Measurements from ENCODE around the gene PLPP7. TPM values are rescaled to one million over a fixed set of nuclear protein-coding genes. Genes with fewer than 3 reads are reported as not detected.

The PLPP7 gene
- total and polyA plus RNA-seq, 11 donors = 56.1 to 293 (median 109) TPM

- ATAC-seq = peak; percentile 60 to 67 (median 64)
- no peaks in the 10 kb centered on the region for H3K27me3 ChIP-seq
- peaks cover 0 to 7% (median 0%) of the 10 kb centered on the region in 9 donors for H3K36me3 ChIP-seq
- H3K27ac ChIP-seq = peak overlapping the region in 11 of 12 donors; percentile 3 to 86 (median 33)
- H3K4me3 ChIP-seq = peak overlapping the region in 2 of 12 donors; percentile 8 to 21
- TF ChIP-seq, protein P1, sequence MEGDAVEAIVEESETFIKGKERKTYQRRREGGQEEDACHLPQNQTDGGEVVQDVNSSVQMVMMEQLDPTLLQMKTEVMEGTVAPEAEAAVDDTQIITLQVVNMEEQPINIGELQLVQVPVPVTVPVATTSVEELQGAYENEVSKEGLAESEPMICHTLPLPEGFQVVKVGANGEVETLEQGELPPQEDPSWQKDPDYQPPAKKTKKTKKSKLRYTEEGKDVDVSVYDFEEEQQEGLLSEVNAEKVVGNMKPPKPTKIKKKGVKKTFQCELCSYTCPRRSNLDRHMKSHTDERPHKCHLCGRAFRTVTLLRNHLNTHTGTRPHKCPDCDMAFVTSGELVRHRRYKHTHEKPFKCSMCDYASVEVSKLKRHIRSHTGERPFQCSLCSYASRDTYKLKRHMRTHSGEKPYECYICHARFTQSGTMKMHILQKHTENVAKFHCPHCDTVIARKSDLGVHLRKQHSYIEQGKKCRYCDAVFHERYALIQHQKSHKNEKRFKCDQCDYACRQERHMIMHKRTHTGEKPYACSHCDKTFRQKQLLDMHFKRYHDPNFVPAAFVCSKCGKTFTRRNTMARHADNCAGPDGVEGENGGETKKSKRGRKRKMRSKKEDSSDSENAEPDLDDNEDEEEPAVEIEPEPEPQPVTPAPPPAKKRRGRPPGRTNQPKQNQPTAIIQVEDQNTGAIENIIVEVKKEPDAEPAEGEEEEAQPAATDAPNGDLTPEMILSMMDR (IDR thresholded peaks at IDR 0.05) = peak in 1 of 12 donors; percentile 13
- TF ChIP-seq POLR2A (IDR thresholded peaks at IDR 0.05) = no peak
- WGBS, 4 donors = 8 to 11% (median 9%) methylated on average over 18 to 20 of the region's 20 CpGs
- peaks cover 0 to 31% (median 12%) of the 10 kb centered on the region in 12 donors for H3K4me1 ChIP-seq
- DNase-seq = peak in 1 of 5 donors; percentile 68
- intact Hi-C loops (cut with DNase I) = loop anchor here in 1 of 10 donors (5.0 kb wide), 1 partner anchor 34 kb away; the partner anchor contains the start of gene FAM78A
- H3K9me3 ChIP-seq = no peaks in the 10 kb centered on the region
Measured at GRCh38 chr9:131310833-131311554, 21.5 kb downstream of the PLPP7 start.

GRCh38 chr9:131312246-131312645 lies 22.7 kb downstream of the PLPP7 start:
- intact Hi-C loops (cut with DNase I) = loop anchor here in 1 of 10 donors (5.0 kb wide), 1 partner anchor 35 kb away; the partner anchor contains the start of gene FAM78A
- Histone ChIP-seq H3K4me1 (peaks cover 0 to 29% (median 12%) of the 10 kb centered on the region in 12 donors), H3K27me3 (no peaks in the 10 kb centered on the region), H3K36me3 (no peaks in the 10 kb centered on the region), H3K4me3 (no peak overlapping the region), H3K9me3 (no peaks in the 10 kb centered on the region), H3K27ac (peak overlapping the region in 1 of 12 donors; percentile 86)
- 70 to 81% (median 76%) methylated on average over 9 of the region's 9 CpGs for WGBS, 4 donors
- DNase-seq (no peak), ATAC-seq (no peak)
- TF ChIP-seq, protein P1 (IDR thresholded peaks at IDR 0.05) = no peak
- no peak for TF ChIP-seq POLR2A (IDR thresholded peaks at IDR 0.05)

GRCh38 chr9:131312822-131313770 lies 23.6 kb downstream of the PLPP7 start:
- WGBS, 4 donors = 76 to 80% (median 78%) methylated on average over 28 of the region's 28 CpGs
- H3K9me3 ChIP-seq = no peaks in the 10 kb centered on the region
- H3K36me3 ChIP-seq = no peaks in the 10 kb centered on the region
- no peaks in the 10 kb centered on the region for H3K27me3 ChIP-seq
- intact Hi-C loops (cut with DNase I) = loop anchor here in 1 of 10 donors (5.0 kb wide), 1 partner anchor 36 kb away; the partner anchor contains the start of gene FAM78A
- TF ChIP-seq POLR2A (IDR thresholded peaks at IDR 0.05) = no peak
- TF ChIP-seq, protein P1 (IDR thresholded peaks at IDR 0.05) = no peak
- no peak overlapping the region for H3K27ac ChIP-seq
- DNase-seq (no peak), ATAC-seq (peak in 3 of 4 donors; percentile 6 to 27 (median 19))
- H3K4me1 ChIP-seq = peaks cover 0 to 29% (median 12%) of the 10 kb centered on the region in 12 donors
- no peak overlapping the region for H3K4me3 ChIP-seq

Measured in heart left ventricle (tissue), 16 donors.